HG03175 (cell line): ENCODE measurements around the gene CDHR3.
"Not testable (repeated sequence)": the region's sequence is repeated elsewhere in the genome, so short reads cannot be mapped to it uniquely, and the experiment has no call there.

Experiments
- ATAC-seq: cut with Tn5 transposase; IDR thresholded peaks from one replicate; pipeline ENCODE4 v1.9.1; 2021; ENCODE audit warnings: mild to moderate bottlenecking, moderate library complexity; ENCODE audit not compliant: unreplicated experiment

Gene CDHR3

GRCh38 chr7:105996860-105997737 is 34.0 kb downstream of the CDHR3 start:
- ATAC-seq, result no peak

- no peak for ATAC-seq
These were observed 36.2 kb downstream of the CDHR3 start for GRCh38 chr7:105999256-105999655.

- ATAC-seq, result no peak
These were observed 38.1 kb downstream of the CDHR3 start for GRCh38 chr7:106001196-106001595.

GRCh38 chr7:106001886-106002285 is 38.8 kb downstream of the CDHR3 start:
- ATAC-seq, result no peak

GRCh38 chr7:106003525-106004064 is 40.5 kb downstream of the CDHR3 start:
- ATAC-seq, result no peak

- ATAC-seq, result no peak
These were observed 43.8 kb downstream of the CDHR3 start for GRCh38 chr7:106006906-106007305.

GRCh38 chr7:106007796-106008195 is 44.7 kb downstream of the CDHR3 start:
- not testable (repeated sequence) for ATAC-seq

GRCh38 chr7:106009503-106010226 is 46.6 kb downstream of the CDHR3 start:
- peak; percentile 86 for ATAC-seq

GRCh38 chr7:106010331-106010730 is 47.3 kb downstream of the CDHR3 start:
- ATAC-seq, result no peak

- ATAC-seq, result no peak
These were observed 47.8 kb downstream of the CDHR3 start for GRCh38 chr7:106010866-106011265.

- ATAC-seq, result no peak
These were observed 49.1 kb downstream of the CDHR3 start for GRCh38 chr7:106012184-106012583.

- ATAC-seq, result no peak
These were observed 49.9 kb downstream of the CDHR3 start for GRCh38 chr7:106012935-106013439.

GRCh38 chr7:106015381-106016218 is 52.5 kb downstream of the CDHR3 start:
- ATAC-seq, result no peak

GRCh38 chr7:106016331-106016730 is 53.3 kb downstream of the CDHR3 start:
- no peak for ATAC-seq

GRCh38 chr7:106017657-106018056 is 54.6 kb downstream of the CDHR3 start:
- no peak for ATAC-seq

- no peak for ATAC-seq
These were observed 55.8 kb downstream of the CDHR3 start for GRCh38 chr7:106018566-106019469.

GRCh38 chr7:106019470-106019820 is 56.4 kb downstream of the CDHR3 start:
- ATAC-seq, result no peak

GRCh38 chr7:106021151-106022067 is 58.3 kb downstream of the CDHR3 start:
- no peak for ATAC-seq
